Neural progenitor cell (in vitro differentiated cells): Measurements from ENCODE around the gene SNX13. TPM values are rescaled to one million over a fixed set of nuclear protein-coding genes. Genes with fewer than 3 reads are reported as not detected.

Experiments used
- DNase-seq: peaks from one replicate; pipeline ENCODE4 v3.0.0-alpha.2; 2016; ENCODE audit warnings: low spot score
- H2AFZ ChIP-seq: fragments of 200-600 bp; sonication (generic); replicated peaks from 2 replicates; pipeline ENCODE4 v1.6.1; 2016; ENCODE audit warnings: antibody characterized with exemption
- H3F3A ChIP-seq: fragments of 200-600 bp; sonication (generic); 2 replicates; pipeline ENCODE4 v1.6.1; 2016; ENCODE audit warnings: antibody characterized with exemption, low read depth
- H3K27ac ChIP-seq: fragments of 200-600 bp; sonication (generic); 2 replicates; pipeline ENCODE4 v1.5.1; 2016; ENCODE audit warnings: mild to moderate bottlenecking
- H3K27me3 ChIP-seq: fragments of 200-600 bp; sonication (generic); 2 replicates; pipeline ENCODE4 v1.6.1; 2016; ENCODE audit warnings: mild to moderate bottlenecking, moderate library complexity
- H3K36me3 ChIP-seq: fragments of 200-600 bp; sonication (generic); 2 replicates; pipeline ENCODE4 v1.5.1; 2016
- H3K4me1 ChIP-seq: fragments of 200-600 bp; sonication (generic); 2 replicates; pipeline ENCODE4 v1.6.1; 2016; ENCODE audit warnings: mixed run types
- H3K4me2 ChIP-seq: fragments of 200-600 bp; sonication (generic); 2 replicates; pipeline ENCODE4 v1.6.1; 2016
- H3K4me3 ChIP-seq: fragments of 200-600 bp; sonication (generic); 2 replicates; pipeline ENCODE4 v1.5.1; 2016
- H3K79me2 ChIP-seq: fragments of 200-600 bp; sonication (generic); 2 replicates; pipeline ENCODE4 v1.6.1; 2016; ENCODE audit warnings: low read depth
- H3K9ac ChIP-seq: fragments of 200-600 bp; sonication (generic); 2 replicates; pipeline ENCODE4 v1.6.1; 2016
- H3K9me3 ChIP-seq: fragments of 200-600 bp; sonication (generic); 2 replicates; pipeline ENCODE4 v1.5.1; 2016; ENCODE audit warnings: low read depth
- H4K20me1 ChIP-seq: fragments of 200-600 bp; sonication (generic); 2 replicates; pipeline ENCODE4 v1.6.1; 2016; ENCODE audit warnings: low read depth
- H3K27ac Mint-ChIP-seq: 3 replicates; pipeline ENCODE4 v1.8.0; 2021; ENCODE audit warnings: mixed read lengths
- H3K27me3 Mint-ChIP-seq: 2 replicates; pipeline ENCODE4 v1.8.0; 2022; ENCODE audit warnings: low read depth, mild to moderate bottlenecking, inconsistent platforms, moderate library complexity, mixed read lengths; ENCODE audit not compliant: insufficient read depth
- H3K36me3 Mint-ChIP-seq: 3 replicates; pipeline ENCODE4 v1.8.0; 2021; ENCODE audit warnings: mixed read lengths
- H3K4me1 Mint-ChIP-seq: 3 replicates; pipeline ENCODE4 v1.8.0; 2021; ENCODE audit warnings: mixed read lengths
- H3K4me3 Mint-ChIP-seq: 3 replicates; pipeline ENCODE4 v1.8.0; 2021; ENCODE audit warnings: mild to moderate bottlenecking, moderate library complexity, mixed read lengths
- H3K9me3 Mint-ChIP-seq: 3 replicates; pipeline ENCODE4 v1.8.0; 2020; ENCODE audit warnings: mixed read lengths
- CTCF ChIP-seq: fragments of 200-600 bp; sonication (generic); IDR thresholded peaks from 2 replicates; pipeline ENCODE4 v1.5.1; 2017; ENCODE audit warnings: antibody characterized with exemption, mild to moderate bottlenecking
- EZH2 ChIP-seq: fragments of 200-600 bp; sonication (generic); IDR thresholded peaks from 2 replicates; pipeline ENCODE4 v1.6.1; 2017; ENCODE audit warnings: antibody characterized with exemption, mild to moderate bottlenecking, moderate library complexity
- EZH2phosphoT487 ChIP-seq: fragments of 200-600 bp; sonication (generic); IDR thresholded peaks from 2 replicates; pipeline ENCODE4 v1.6.1; 2017; ENCODE audit warnings: antibody characterized with exemption
- total RNA-seq: library from RNA; depleted of rRNA; stranded (reverse); fragments of >200 nt; gene quantifications from 2 replicates; pipeline ENCODE4 v1.2.3, GENCODE V29; 2015; ENCODE audit warnings: low replicate concordance

The SNX13 gene
- total RNA-seq, 1 donor from 2014 or later: 67.5 TPM

DNA sequence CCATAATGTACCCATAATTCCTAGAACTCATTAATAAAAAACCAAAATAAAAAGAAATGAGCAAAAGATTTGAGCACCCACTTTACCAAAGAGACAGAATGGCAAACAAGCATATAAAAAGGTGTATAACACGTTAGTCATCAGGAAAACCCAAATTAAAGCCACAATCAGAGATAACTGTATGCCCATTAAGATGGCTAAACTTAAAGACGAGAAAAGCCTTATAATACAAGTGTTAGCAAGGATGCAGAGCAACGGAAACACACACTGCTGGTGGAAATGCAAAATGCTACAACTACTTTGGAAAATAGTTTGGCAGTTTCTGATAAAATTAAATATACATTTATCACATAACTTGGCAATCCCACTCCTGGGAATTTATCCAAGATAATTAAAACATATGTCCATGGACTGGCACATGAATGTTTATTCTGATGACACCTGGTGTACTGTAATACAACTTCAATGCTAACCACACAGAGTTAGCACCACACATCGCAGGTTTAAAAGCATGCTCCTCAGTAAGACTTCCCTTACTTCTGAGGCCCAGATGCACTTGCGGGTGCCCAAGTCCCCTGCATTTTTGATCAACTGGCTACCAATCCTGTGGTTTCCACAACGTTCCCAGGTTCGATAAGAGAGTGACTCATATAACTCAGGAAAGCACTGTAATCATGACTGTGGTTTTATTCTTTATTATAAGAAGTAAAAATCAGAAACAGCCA lies 158.6 kb downstream of the SNX13 start:
- Mint-ChIP-seq H3K4me1 (no peaks in the 10 kb centered on the region), H3K27ac (no peak overlapping the region), H3K9me3 (no peaks in the 10 kb centered on the region), H3K4me3 (no peak overlapping the region), H3K36me3 (no peaks in the 10 kb centered on the region), H3K27me3 (no peaks in the 10 kb centered on the region)
- H2AFZ ChIP-seq: no peak overlapping the region
- H3K27ac ChIP-seq: no peak overlapping the region
- H3K4me2 ChIP-seq: no peak overlapping the region
- no peaks in the 10 kb centered on the region for H3K79me2 ChIP-seq
- H3K9me3 ChIP-seq: no peaks in the 10 kb centered on the region
- no peaks in the 10 kb centered on the region for H3K27me3 ChIP-seq
- no peak for TF ChIP-seq CTCF
- TF ChIP-seq EZH2phosphoT487: no peak
- no peaks in the 10 kb centered on the region for H3K36me3 ChIP-seq
- no peaks in the 10 kb centered on the region for H4K20me1 ChIP-seq
- H3F3A ChIP-seq: no peaks in the 10 kb centered on the region
- no peak overlapping the region for H3K4me3 ChIP-seq
- DNase-seq: no peak
- peaks cover 5% of the 10 kb centered on the region for H3K4me1 ChIP-seq
- no peak overlapping the region for H3K9ac ChIP-seq

DNA sequence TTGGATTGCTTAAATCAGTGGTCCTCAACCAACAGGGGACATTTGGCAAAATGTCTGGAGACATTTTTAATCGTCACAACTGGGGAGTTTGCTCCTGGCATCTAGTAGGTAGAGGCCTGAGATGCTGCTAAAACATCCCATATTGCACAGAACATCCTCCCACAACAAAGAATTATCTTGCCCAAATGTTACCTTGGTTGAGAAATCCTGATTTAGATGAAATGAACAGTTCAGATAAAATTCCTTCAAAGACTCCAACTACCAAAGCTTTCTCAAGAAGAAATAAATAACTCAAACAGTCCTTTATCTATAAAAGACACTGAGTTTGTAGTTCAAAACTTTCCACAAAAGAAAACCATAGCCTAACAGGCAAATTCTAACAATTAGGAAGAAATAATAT lies 160.9 kb downstream of the SNX13 start:
- no peak for DNase-seq
- no peaks in the 10 kb centered on the region for H3K9me3 Mint-ChIP-seq
- no peaks in the 10 kb centered on the region for H3K27me3 ChIP-seq
- no peaks in the 10 kb centered on the region for H3K27me3 Mint-ChIP-seq
- no peak overlapping the region for H2AFZ ChIP-seq
- no peak overlapping the region for H3K27ac Mint-ChIP-seq
- no peaks in the 10 kb centered on the region for H3K79me2 ChIP-seq
- no peak overlapping the region for H3K4me2 ChIP-seq
- H3F3A ChIP-seq: no peaks in the 10 kb centered on the region
- H3K9me3 ChIP-seq: no peaks in the 10 kb centered on the region
- no peak overlapping the region for H3K9ac ChIP-seq
- H3K4me3 ChIP-seq: no peak overlapping the region
- H3K27ac ChIP-seq: no peak overlapping the region
- TF ChIP-seq EZH2 (no peak), CTCF (no peak), EZH2phosphoT487 (no peak)
- H3K36me3 Mint-ChIP-seq: no peaks in the 10 kb centered on the region
- H3K36me3 ChIP-seq: no peaks in the 10 kb centered on the region
- no peaks in the 10 kb centered on the region for H3K4me1 Mint-ChIP-seq
- H3K4me1 ChIP-seq: no peaks in the 10 kb centered on the region
- no peaks in the 10 kb centered on the region for H4K20me1 ChIP-seq
- H3K4me3 Mint-ChIP-seq: no peak overlapping the region

GRCh38 chr7:17774716-17775288 lies 165.5 kb downstream of the SNX13 start:
- no peak for TF ChIP-seq EZH2
- TF ChIP-seq EZH2phosphoT487: no peak
- TF ChIP-seq CTCF: no peak
- H3K4me1 ChIP-seq: peaks cover 20% of the 10 kb centered on the region
- Mint-ChIP-seq H3K9me3 (no peaks in the 10 kb centered on the region), H3K27me3 (peaks cover 2% of the 10 kb centered on the region), H3K4me1 (peaks cover 16% of the 10 kb centered on the region), H3K36me3 (no peaks in the 10 kb centered on the region), H3K4me3 (no peak overlapping the region), H3K27ac (no peak overlapping the region)
- H3F3A ChIP-seq: no peaks in the 10 kb centered on the region
- H3K79me2 ChIP-seq: no peaks in the 10 kb centered on the region
- no peaks in the 10 kb centered on the region for H3K36me3 ChIP-seq
- H3K9ac ChIP-seq: no peak overlapping the region
- H4K20me1 ChIP-seq: no peaks in the 10 kb centered on the region
- DNase-seq: no peak
- H3K27me3 ChIP-seq: no peaks in the 10 kb centered on the region
- no peak overlapping the region for H2AFZ ChIP-seq
- no peak overlapping the region for H3K4me2 ChIP-seq
- H3K27ac ChIP-seq: no peak overlapping the region
- H3K9me3 ChIP-seq: no peaks in the 10 kb centered on the region
- H3K4me3 ChIP-seq: no peak overlapping the region
